ENCODE results near the gene EHD4. TPM values are rescaled to one million over a fixed set of nuclear protein-coding genes. Genes with fewer than 3 reads are reported as not detected.

EHD4 gene
- total RNA-seq, 1 donor from 2014 or later, result 21.1 TPM

GRCh38 chr15:41935566-41936020, 36.8 kb downstream of the EHD4 start:
- no peak for FAIRE-seq
- no peaks in the 10 kb centered on the region for H3K27me3 ChIP-seq (ENCODE audit: control insufficient read depth, insufficient read depth, low read length)
- H3K4me3 ChIP-seq (ENCODE audit: low read depth, low read length), result no peak overlapping the region
- no peak for DNase-seq (ENCODE audit: low read depth)
- no peak for TF ChIP-seq CTCF (IDR thresholded peaks at IDR 0.05; ENCODE audit: insufficient read depth, low read length, severe bottlenecking)
- H3K36me3 ChIP-seq (ENCODE audit: control insufficient read depth, insufficient read depth, low read length), result peaks cover 2% of the 10 kb centered on the region

GRCh38 chr15:41934843-41935242, 37.5 kb downstream of the EHD4 start:
- no peak for TF ChIP-seq CTCF (IDR thresholded peaks at IDR 0.05; ENCODE audit: insufficient read depth, low read length, severe bottlenecking)

GRCh38 chr15:41933771-41934170, 38.6 kb downstream of the EHD4 start:
- no peak overlapping the region for H3K4me3 ChIP-seq (ENCODE audit: low read depth, low read length)
- DNase-seq (ENCODE audit: low read depth) (peak; percentile 74), FAIRE-seq (no peak)
- no peaks in the 10 kb centered on the region for H3K27me3 ChIP-seq (ENCODE audit: control insufficient read depth, insufficient read depth, low read length)
- peaks cover 1% of the 10 kb centered on the region for H3K36me3 ChIP-seq (ENCODE audit: control insufficient read depth, insufficient read depth, low read length)
- TF ChIP-seq CTCF (IDR thresholded peaks at IDR 0.05; ENCODE audit: insufficient read depth, low read length, severe bottlenecking), result no peak

More at GRCh38 chr15:41934843-41935242, 37.5 kb downstream of the EHD4 start:
- DNase-seq (ENCODE audit: low read depth) (peak; percentile 65), FAIRE-seq (no peak)
- Histone ChIP-seq H3K36me3 (ENCODE audit: control insufficient read depth, insufficient read depth, low read length) (no peaks in the 10 kb centered on the region), H3K4me3 (ENCODE audit: low read depth, low read length) (no peak overlapping the region), H3K27me3 (ENCODE audit: control insufficient read depth, insufficient read depth, low read length) (no peaks in the 10 kb centered on the region)

- FAIRE-seq, result no peak
- Histone ChIP-seq H3K36me3 (ENCODE audit: control insufficient read depth, insufficient read depth, low read length) (peaks cover 1% of the 10 kb centered on the region), H3K27me3 (ENCODE audit: control insufficient read depth, insufficient read depth, low read length) (no peaks in the 10 kb centered on the region), H3K4me3 (ENCODE audit: low read depth, low read length) (no peak overlapping the region)
- TF ChIP-seq CTCF (IDR thresholded peaks at IDR 0.05; ENCODE audit: insufficient read depth, low read length, severe bottlenecking), result no peak
- DNase-seq (ENCODE audit: low read depth), result no peak
Observed at GRCh38 chr15:41933326-41933725, 39.0 kb downstream of the EHD4 start.

- peaks cover 1% of the 10 kb centered on the region for H3K36me3 ChIP-seq (ENCODE audit: control insufficient read depth, insufficient read depth, low read length)
- DNase-seq (ENCODE audit: low read depth) (no peak), FAIRE-seq (no peak)
Observed at GRCh38 chr15:41932511-41933289, 39.7 kb downstream of the EHD4 start.

More at GRCh38 chr15:41932511-41933289, 39.7 kb downstream of the EHD4 start:
- H3K4me3 ChIP-seq (ENCODE audit: low read depth, low read length), result no peak overlapping the region
- no peaks in the 10 kb centered on the region for H3K27me3 ChIP-seq (ENCODE audit: control insufficient read depth, insufficient read depth, low read length)
- TF ChIP-seq CTCF (IDR thresholded peaks at IDR 0.05; ENCODE audit: insufficient read depth, low read length, severe bottlenecking), result no peak
